Caco-2 (cell line): ENCODE data around the gene ZNF879. TPM values are rescaled to one million over a fixed set of nuclear protein-coding genes. Genes with fewer than 3 reads are reported as not detected.

ENCODE experiments used
- Bru-seq: library from RNA; stranded (reverse); fragments of 400-500 nt; gene quantifications from one replicate; lab custom pipeline; 2021; lab: Mats Ljungman, UMichigan
- BruChase-seq, 2 experiments: library from RNA; stranded (reverse); fragments of 400-500 nt; gene quantifications; one replicate each; lab custom pipeline; 2021; lab: Mats Ljungman, UMichigan
- BruUV-seq: library from RNA; stranded (reverse); fragments of 400-500 nt; replicated peaks from 2 replicates; lab custom pipeline; 2021; lab: Mats Ljungman, UMichigan
- CTCF ChIA-PET: fragments of 300-600 bp; sonication (Branson Sonifier 250); formaldehyde crosslinking; loops from one replicate; lab custom pipeline; 2022; ENCODE audit warnings: antibody characterized with exemption; lab: Charles Lee
- POLR2A ChIA-PET: fragments of 300-600 bp; sonication (Branson Sonifier 250); formaldehyde crosslinking; loops from one replicate; lab custom pipeline; 2022; ENCODE audit warnings: antibody characterized with exemption; lab: Charles Lee
- DNase-seq, 2 experiments: peaks; one replicate each; pipeline versions ENCODE4 v3.0.0 to v3.0.0-alpha.2; 2020 to 2022
- H3K27me3 ChIP-seq: replicated peaks from 2 replicates; pipeline ENCODE4 v1.6.0; 2011; ENCODE audit warnings: low read length; ENCODE audit not compliant: control insufficient read depth, insufficient read depth
- H3K36me3 ChIP-seq: 2 replicates; pipeline ENCODE4 v1.5.1; 2011; ENCODE audit warnings: low read length; ENCODE audit not compliant: control insufficient read depth, insufficient read depth
- H3K4me1 ChIP-seq: fragments of 250-450 bp; sonication (Bioruptor Pico); 2 replicates; pipeline ENCODE4 v1.5.1; 2020; ENCODE audit warnings: mild to moderate bottlenecking
- H3K4me3 ChIP-seq: 2 replicates; pipeline ENCODE4 v1.5.1; 2011; ENCODE audit warnings: low read depth, mild to moderate bottlenecking, control low read depth, low read length
- H3K9me3 ChIP-seq: fragments of 250-450 bp; sonication (Bioruptor Pico); 2 replicates; pipeline ENCODE4 v1.5.1; 2020; ENCODE audit warnings: mild to moderate bottlenecking, moderate library complexity
- H3K27ac Mint-ChIP-seq: one replicate; pipeline ENCODE4 v1.8.0; 2022; ENCODE audit warnings: mixed read lengths; ENCODE audit not compliant: unreplicated experiment
- H3K27me3 Mint-ChIP-seq: one replicate; pipeline ENCODE4 v1.8.0; 2022; ENCODE audit warnings: mixed read lengths; ENCODE audit not compliant: insufficient read depth, unreplicated experiment
- H3K36me3 Mint-ChIP-seq: one replicate; pipeline ENCODE4 v1.8.0; 2022; ENCODE audit warnings: mild to moderate bottlenecking, mixed read lengths; ENCODE audit not compliant: insufficient read depth, unreplicated experiment
- H3K4me1 Mint-ChIP-seq: one replicate; pipeline ENCODE4 v1.8.0; 2022; ENCODE audit warnings: low read depth, mixed read lengths; ENCODE audit not compliant: unreplicated experiment
- H3K4me3 Mint-ChIP-seq: one replicate; pipeline ENCODE4 v1.8.0; 2022; ENCODE audit warnings: mild to moderate bottlenecking, moderate library complexity, mixed read lengths; ENCODE audit not compliant: unreplicated experiment
- H3K9me3 Mint-ChIP-seq: one replicate; pipeline ENCODE4 v1.8.0; 2022; ENCODE audit warnings: mixed read lengths; ENCODE audit not compliant: unreplicated experiment
- CTCF ChIP-seq, 2 experiments: fragments of 200-600 bp in 1 of 2; IDR thresholded peaks; 1 replicate in 1 of 2; 2 replicates in 1 of 2; pipeline versions ENCODE4 v1.5.1 to v1.8.0; 2011 to 2022; ENCODE audit warnings: antibody characterized with exemption in 1 of 2, control low read depth in 1 of 2, inconsistent platforms in 1 of 2, low read depth in 1 of 2, low read length in 1 of 2, mild to moderate bottlenecking in 1 of 2, moderate library complexity in 1 of 2; ENCODE audit not compliant: insufficient read depth in 1 of 2, severe bottlenecking in 1 of 2, unreplicated experiment in 1 of 2
- intact Hi-C: fragments of 100-400 bp; cut with micrococcal nuclease; formaldehyde crosslinking; loops from one replicate; pipeline ENCODE4 v1.10.0; 2022; ENCODE audit not compliant: unreplicated experiment
- long read RNA-seq: library from polyadenylated mRNA; stranded (forward); transcript quantifications from one replicate; pipeline ENCODE4 v2.0.0, GENCODE V29; 2022
- total RNA-seq: library from RNA; stranded (reverse); gene quantifications from 2 replicates; pipeline ENCODE4 v1.2.3, GENCODE V29; 2022

Gene ZNF879
- total RNA-seq = 2.7 and 3.0 TPM in 2 replicates
- percentile 60 among the genes with signal in this experiment for Bru-seq, nascent RNA
- BruChase-seq, experiment 1, labeled RNA remaining after a 2-hour chase = percentile 55 among the genes with signal in this experiment
- BruChase-seq, experiment 2, labeled RNA remaining after a 6-hour chase = percentile 45 among the genes with signal in this experiment
- long read RNA-seq, partial matches to known transcripts = 1 of 4 reads
- long read RNA-seq, other reads (novel, unspliced or antisense) = 0 of 4 reads

- peak; percentile 92 to 95 for DNase-seq
- BruUV-seq = no TSS peak
- Mint-ChIP-seq H3K4me3 (peak within 1 kb of the TSS; percentile 80), H3K27ac (peak within 1 kb of the TSS; percentile 81), H3K27me3 (no peaks in the 10 kb centered on the region), H3K36me3 (peaks cover 19% of the 10 kb centered on the region), H3K4me1 (no peaks in the 10 kb centered on the region), H3K9me3 (peaks cover 32% of the 10 kb centered on the region)
- intact Hi-C loops = no loop called here
- H3K4me1 ChIP-seq = no peaks in the 10 kb centered on the region
- ChIA-PET CTCF (no interaction called here), POLR2A (interaction anchor here (0.6 kb wide), 1 partner anchor 238 kb away, joined by 3 read pairs; no protein-coding TSS in a partner anchor)
- peaks cover 2% of the 10 kb centered on the region; the same call in 1 of the 2 replicates for H3K36me3 ChIP-seq
- peaks cover 12% of the 10 kb centered on the region; the same call in 1 of the 2 replicates for H3K9me3 ChIP-seq
- no peaks in the 10 kb centered on the region for H3K27me3 ChIP-seq
- TF ChIP-seq CTCF (IDR thresholded peaks at IDR 0.05; ENCODE audit: insufficient read depth in 1 of 2, low read depth in 1 of 2, low read length in 1 of 2, severe bottlenecking in 1 of 2, unreplicated experiment in 1 of 2) = peak in 1 of 2 experiments; percentile 15
- peak within 1 kb of the TSS; percentile 55 for H3K4me3 ChIP-seq
Observed at GRCh38 chr5:179023528-179024189, at the start of gene ZNF879. Gene ZNF879 (plus strand): TSS chr5:179023804. CDS start chr5:179025005, 1,201 bp downstream.

GRCh38 chr5:178981381-178981780 lies 42.2 kb upstream of the ZNF879 start:
- Mint-ChIP-seq H3K4me1 (no peaks in the 10 kb centered on the region), H3K9me3 (peaks cover 56% of the 10 kb centered on the region), H3K36me3 (no peaks in the 10 kb centered on the region), H3K27me3 (no peaks in the 10 kb centered on the region), H3K27ac (no peak overlapping the region), H3K4me3 (no peak overlapping the region)
- CTCF ChIA-PET = no interaction called here
- no TSS peak for BruUV-seq
- no peaks in the 10 kb centered on the region for H3K4me1 ChIP-seq
- no peak overlapping the region for H3K4me3 ChIP-seq
- POLR2A ChIA-PET = no interaction called here
- peaks cover 19% of the 10 kb centered on the region for H3K9me3 ChIP-seq
- no peak for DNase-seq
- H3K27me3 ChIP-seq = no peaks in the 10 kb centered on the region
- H3K36me3 ChIP-seq = no peaks in the 10 kb centered on the region
- intact Hi-C loops = no loop called here
- TF ChIP-seq CTCF (IDR thresholded peaks at IDR 0.05; ENCODE audit: insufficient read depth in 1 of 2, low read depth in 1 of 2, low read length in 1 of 2, severe bottlenecking in 1 of 2, unreplicated experiment in 1 of 2) = no peak

- H3K4me1 ChIP-seq = no peaks in the 10 kb centered on the region
- POLR2A ChIA-PET = no interaction called here
- H3K27ac Mint-ChIP-seq = no peak overlapping the region
- H3K4me1 Mint-ChIP-seq = no peaks in the 10 kb centered on the region
- H3K4me3 Mint-ChIP-seq = no peak overlapping the region
- no peaks in the 10 kb centered on the region for H3K36me3 Mint-ChIP-seq
- DNase-seq = no peak
- H3K9me3 ChIP-seq = peaks cover 27% of the 10 kb centered on the region
- H3K27me3 Mint-ChIP-seq = no peaks in the 10 kb centered on the region
- intact Hi-C loops = no loop called here
- CTCF ChIA-PET = no interaction called here
- H3K36me3 ChIP-seq = no peaks in the 10 kb centered on the region
- no peaks in the 10 kb centered on the region for H3K27me3 ChIP-seq
- no TSS peak for BruUV-seq
- no peak for TF ChIP-seq CTCF (IDR thresholded peaks at IDR 0.05; ENCODE audit: insufficient read depth in 1 of 2, low read depth in 1 of 2, low read length in 1 of 2, severe bottlenecking in 1 of 2, unreplicated experiment in 1 of 2)
- no peak overlapping the region for H3K4me3 ChIP-seq
- H3K9me3 Mint-ChIP-seq = peaks cover 51% of the 10 kb centered on the region
Observed at GRCh38 chr5:178982941-178983340, 40.7 kb upstream of the ZNF879 start.
